HG03439 (cell line): Measurements from ENCODE around the gene ARMC6.
"Not testable (repeated sequence)": the region's sequence is repeated elsewhere in the genome, so short reads cannot be mapped to it uniquely, and the experiment has no call there.

Source experiments
- ATAC-seq: cut with Tn5 transposase; IDR thresholded peaks from one replicate; pipeline ENCODE4 v1.9.1; 2021; ENCODE audit warnings: mild to moderate bottlenecking, moderate library complexity; ENCODE audit not compliant: unreplicated experiment

ARMC6 gene

DNA sequence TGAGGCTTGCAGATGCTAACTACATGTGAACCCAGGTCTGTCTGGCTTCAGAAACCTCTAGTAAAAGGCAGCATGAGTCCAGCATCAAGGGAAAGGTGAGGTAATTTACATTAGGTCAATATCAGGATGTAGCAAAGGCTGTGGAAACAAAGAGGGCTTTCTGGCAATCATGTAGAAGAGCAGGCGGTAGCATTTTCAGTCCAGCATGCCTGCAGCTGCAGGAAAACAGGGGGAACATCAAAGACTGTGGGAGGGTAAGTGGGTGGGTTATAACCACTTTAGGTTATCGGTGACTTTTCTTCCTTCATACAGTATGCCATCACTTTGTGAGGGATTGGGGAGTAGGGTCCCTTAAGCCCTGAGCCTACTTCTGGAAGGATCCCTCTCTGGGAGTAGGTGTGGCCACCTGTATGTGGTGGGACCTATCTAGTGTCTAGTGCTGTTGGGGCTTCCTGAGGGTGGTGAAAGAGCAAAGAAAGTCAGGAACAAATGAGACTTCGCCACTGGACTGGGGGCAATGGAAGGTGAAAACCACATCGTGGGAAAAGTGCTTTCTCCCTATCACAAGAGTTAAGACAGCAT, 10.9 kb upstream of the ARMC6 start:
- ATAC-seq = no peak

DNA sequence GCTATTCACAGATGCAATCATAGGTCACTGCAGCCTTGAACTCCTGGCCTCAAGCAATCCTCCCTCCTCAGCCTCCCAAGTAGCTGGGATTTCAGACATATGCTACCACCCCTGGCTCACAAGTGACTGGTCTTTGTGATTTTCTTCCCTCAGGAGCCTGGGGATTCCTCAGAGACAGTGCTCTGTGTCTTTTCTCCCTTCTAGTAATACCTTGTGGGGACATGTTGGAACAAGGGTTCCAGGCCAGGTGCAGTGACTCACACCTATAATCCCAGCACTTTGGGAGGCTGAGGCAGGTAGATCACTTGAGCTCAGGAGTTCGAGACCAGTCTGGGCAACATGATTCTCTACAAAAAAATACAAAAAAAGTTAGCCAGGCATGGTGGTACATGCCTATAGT, 10.0 kb upstream of the ARMC6 start:
- ATAC-seq = not testable (repeated sequence)

DNA sequence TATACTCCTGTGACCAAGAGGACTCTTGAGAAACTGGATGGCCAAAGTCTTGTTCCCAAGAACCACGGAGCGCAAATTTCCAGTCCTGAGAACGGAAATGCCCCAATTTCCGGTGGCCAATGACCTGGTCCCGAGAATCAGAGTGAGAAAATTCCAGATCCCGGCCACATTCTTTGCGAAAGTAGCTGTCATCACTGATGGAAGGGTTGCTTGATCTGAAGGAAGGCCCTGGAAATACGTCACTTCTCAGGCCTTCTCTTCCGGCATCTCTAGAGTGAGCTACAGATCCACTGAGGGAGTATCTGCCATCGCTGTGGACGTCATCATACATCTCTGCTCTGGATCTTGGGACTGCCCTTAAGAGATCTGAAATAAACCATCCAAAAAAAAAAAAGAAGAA, 7.5 kb upstream of the ARMC6 start:
- ATAC-seq = no peak

DNA sequence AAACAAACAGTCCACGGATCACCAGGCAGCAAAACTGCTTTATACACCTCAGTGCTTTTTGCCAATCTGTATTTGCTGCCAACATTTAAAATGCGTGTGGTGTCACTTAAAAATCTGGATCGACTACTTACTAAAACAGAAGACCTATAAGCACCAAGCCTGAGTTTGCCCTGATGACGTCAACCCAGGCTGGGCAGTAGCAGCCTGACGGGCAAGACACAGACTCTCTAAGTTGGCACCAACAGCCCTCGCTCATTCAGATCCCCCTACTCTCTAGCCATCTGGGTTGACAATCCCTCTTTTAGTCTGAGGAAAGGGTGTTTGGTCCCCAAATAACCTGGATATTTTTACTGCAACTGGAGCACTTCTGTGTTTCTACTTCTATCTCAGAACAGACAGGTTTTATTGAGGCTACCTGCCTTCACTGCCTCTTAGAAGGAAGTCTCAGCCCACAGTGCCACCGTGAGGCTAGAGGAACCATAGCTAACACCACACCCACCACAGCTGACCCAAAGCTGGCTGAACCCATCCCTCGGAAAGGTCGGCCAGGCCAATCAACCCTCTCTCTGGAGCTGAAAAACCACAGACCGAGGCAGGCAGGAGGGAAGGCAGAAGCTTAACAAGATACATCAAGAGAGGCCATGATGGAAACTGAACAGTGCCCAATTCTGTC, 7.0 kb upstream of the ARMC6 start:
- no peak for ATAC-seq

DNA sequence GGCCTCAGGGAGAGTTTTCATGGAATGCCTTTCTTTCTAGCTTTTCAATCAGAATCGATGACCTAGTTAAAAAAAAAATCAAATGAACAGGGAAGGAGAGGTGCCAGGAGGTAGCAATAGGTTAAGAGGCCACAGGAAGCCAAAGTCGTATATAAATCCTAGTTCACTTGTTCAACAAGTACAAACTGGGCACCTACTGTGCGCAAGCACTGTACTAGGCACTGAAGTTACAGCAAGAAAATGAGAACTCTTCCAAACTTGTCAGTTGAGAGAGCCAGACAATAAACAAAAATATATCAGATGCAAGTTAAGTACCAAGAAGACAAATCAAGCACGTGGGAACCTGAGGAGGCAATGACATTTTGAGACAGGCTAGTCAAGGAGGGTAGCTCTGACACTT, 6.2 kb upstream of the ARMC6 start:
- ATAC-seq = no peak

DNA sequence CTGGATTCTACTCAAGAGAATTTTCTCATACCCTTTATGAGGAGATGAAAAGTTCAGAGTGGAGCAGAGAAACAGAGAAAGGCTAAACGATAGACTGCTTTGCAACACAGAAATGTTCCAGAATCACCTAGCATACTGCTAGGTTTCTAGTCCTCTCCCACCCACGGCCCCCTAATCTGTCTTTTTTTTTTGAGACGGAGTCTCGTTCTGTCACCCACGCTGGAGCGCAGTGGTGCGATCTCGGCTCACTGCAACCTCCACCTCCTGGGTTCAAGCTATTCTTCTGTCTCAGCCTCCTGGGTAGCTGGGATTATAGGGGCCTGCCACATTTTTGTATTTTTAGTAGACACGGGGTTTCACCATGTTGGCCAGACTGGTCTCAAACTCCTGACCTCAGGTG, 4.9 kb upstream of the ARMC6 start:
- no peak for ATAC-seq

DNA sequence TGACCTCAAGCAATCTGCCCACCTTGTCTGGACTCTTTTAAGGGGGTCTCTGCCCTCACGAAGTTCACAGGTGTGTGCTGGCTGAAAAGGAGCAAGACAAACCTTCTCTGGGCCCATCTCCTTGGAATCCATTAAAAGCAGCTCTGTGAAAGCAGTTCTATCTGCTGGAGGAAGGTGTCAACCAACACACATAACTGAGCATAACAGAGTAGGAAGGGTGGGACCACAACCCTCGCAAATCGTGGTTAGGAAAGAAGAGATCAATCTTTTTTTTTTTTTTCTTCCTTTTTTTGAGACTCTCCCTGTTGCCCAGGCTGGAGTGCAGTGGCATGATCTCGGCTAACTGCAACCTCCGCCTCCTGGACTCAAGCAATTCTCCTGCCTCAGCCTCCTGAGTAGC, 1.5 kb upstream of the ARMC6 start:
- ATAC-seq = no peak

DNA sequence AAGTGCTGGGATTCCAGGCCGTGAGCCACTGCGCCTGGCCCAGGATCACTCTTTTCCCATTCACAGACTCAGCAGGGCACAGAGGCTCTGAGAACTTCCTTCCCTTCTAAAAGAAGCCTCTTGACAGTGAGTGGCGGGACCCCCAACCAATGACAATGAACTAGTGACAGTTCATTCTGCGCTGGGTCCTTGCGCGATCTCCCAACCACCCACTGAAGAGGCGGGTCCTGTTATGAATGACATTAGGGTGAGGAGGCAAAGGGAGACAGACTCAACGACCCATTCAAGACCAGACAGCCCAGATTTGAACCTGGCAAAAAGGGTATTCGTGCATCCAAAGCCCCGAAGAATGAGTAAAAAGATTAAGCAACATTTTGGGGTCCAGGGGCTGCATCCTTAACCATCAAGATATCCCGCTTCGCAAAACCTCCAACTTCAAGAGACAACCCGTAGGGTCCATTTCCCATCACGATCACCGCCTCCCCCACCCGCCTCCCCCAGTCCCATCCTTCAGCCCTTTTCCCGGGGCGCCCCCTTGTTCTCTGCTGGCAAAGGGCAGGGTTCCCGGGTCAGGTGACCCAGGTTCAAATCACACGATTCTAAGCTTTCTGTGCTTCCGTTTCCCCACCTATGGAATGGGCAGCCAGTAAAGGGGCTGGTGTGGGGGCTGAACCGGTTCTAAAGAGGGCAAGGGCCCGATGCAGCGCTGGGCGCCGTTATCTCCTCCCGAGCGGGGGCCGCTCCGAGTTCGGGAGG, 805 bp upstream of the ARMC6 start:
- peak; percentile 18 for ATAC-seq

DNA sequence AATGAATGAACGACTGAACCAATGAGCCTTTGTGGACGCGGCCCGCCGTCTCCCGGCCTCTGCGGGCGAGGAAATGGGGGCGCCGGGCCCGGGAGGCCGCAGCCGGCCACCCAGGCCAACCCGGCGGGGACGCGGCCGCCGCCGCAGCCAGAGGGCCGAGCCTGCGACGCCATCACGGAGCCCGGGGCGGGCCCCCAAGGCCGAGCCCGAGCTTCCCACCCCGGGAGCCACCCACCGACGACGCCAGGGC, 302 bp upstream of the ARMC6 start:
- peak; percentile 27 for ATAC-seq

DNA sequence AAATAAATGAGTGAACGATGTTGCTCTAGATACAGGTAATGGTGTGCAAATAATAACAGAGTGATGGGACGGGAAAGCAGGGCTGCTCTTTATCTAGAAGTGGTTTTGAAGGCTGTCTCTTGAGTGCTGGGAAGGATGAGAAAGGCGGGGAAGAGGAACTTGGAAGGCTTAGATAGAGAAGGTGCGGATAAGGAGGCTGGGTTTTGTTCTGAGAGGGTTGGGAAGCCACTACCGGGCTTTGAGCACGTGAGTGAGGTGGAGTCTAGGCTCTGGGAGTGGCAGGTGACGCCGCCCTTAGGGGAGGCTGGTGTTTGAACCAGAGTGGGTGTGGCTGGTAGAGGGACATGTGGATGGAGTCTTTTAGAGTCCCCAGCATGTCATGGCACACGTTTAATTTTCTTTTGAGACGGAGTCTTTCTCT, 811 bp downstream of the ARMC6 start:
- no peak for ATAC-seq

DNA sequence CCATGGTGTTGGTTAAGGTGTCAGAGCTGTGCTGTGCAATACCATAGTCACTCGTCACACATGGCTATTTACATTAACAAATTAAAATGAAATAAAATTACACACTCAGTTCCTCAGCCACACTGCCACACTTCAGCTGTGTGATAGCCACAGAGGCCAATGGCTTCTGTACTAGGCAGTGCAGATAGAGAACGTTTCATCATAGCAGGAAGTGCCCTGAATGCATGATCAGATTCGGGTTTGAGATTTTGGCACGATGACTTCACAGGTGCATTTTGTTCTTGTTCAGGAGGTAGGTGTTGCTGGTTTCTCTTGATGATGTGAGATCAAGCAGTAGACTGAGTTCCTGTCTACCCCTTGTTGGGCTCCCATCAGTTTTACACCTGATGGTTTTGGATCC, 6.5 kb downstream of the ARMC6 start:
- no peak for ATAC-seq

DNA sequence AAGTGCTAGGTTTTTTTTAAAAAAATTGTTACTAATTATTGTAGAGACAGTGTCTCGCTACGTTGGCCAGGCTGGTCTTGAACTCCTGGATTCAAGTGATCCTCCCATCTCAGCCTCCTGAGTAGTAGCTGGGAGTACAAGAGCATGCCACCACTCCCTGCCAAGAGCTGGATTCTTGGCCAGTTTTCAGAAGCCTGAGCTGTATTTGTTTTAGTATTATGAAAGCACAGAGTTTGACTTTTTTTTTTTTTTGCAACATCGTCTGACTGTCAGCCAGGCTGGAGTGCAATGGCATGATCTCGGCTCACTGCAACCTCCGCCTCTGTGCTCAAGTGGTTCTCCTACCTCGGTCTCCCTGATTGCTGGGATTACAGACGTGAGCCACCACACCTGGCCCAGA, 7.0 kb downstream of the ARMC6 start:
- no peak for ATAC-seq

DNA sequence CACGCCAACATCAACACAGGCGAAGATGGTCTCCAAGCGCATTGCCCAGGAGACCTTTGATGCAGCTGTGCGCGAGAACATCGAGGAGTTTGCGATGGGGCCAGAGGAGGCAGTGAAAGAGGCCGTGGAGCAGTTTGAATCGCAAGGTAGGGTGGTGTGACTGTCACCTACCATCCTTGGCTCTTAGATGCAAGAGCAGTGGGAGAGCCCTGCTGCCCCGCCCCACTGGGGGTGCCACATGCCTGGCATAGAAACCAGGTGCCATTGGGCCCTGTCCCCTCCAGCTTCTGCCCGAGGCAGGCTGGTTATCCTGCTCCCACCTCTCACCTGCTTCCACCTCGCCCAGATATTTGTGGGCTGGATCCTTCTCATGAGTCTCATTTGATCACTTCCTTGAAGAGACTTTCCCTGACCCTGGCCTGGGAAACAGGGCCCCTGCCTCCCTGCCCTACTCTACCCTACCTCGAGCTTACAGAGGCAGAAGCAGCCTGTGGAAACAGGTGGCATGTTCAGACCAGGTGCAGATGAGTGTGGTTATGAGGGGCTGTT, 9.4 kb downstream of the ARMC6 start:
- no peak for ATAC-seq

DNA sequence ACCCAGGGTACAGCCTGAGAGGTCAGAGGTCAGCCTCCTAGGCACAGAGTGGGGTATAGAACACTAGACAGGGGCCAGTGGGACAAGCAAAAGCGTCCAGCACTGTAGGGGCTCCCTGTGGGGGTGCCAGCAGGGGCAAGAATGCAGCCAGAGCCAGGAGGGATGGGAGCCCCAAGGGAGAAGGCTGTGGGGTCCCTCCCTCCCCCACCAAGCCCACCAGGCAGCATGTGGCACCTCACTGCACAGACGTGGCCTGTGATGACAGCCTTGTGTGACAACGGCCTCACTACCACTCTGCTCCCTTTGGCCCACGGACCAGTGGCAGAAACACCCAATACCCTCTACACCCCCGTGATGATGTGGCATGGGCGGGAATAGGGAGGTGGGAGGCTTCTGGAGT, 10.1 kb downstream of the ARMC6 start:
- no peak for ATAC-seq

DNA sequence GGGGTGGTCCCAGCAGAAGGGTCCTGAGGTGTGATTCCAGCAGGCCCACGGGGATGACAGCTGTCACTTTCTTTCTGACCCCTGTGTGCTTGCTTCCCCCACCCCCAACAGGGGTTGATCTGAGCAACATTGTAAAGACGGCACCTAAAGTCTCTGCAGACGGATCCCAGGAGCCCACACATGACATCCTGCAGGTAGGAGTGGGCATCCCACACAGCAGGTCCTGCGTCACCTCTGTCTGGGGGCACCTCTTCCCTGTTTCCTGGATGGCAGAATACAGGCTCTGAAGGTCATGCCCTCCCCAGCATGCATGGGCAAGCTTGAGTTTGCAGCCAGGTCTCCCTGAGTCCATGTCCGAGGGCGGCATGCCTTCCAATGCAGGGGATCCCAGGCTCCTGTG, 10.5 kb downstream of the ARMC6 start:
- no peak for ATAC-seq

DNA sequence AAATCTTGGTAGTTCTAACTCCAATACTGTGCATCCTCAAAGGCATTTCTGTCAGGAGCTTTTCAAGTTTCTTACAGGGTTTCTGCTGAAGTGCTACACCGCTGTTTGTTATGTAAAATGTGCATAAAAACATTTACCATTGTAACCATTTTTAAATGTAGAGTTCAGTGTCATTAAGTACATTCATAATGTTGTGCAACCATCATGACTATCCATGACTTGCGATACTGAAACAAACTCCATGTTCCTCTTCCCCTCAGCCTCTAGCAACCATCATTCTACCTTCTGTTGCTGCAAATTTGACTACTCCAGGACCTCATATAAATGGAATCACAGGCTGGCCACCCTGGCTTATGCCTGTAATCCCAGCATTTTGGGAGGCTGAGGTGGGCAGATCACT, 16.0 kb downstream of the ARMC6 start:
- no peak for ATAC-seq

DNA sequence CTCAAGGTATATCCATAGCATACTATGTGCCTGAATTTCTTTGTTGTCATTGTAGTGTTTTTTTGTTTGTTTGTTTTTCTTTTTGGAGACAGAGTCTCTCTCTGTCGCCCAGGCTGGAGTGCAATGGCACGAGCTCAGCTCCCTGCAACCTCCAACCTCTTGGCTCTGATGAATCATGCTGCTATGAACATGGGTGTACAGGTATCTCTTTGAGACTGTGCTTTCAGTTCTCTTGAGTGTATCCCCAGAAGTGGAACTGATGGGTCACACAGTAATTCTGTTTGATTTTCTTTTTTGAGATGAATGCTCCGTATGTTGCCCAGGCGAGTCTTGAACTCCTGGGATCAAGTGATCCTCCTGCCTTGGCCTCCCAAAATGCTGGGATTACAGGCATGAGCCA, 16.7 kb downstream of the ARMC6 start:
- ATAC-seq = no peak

DNA sequence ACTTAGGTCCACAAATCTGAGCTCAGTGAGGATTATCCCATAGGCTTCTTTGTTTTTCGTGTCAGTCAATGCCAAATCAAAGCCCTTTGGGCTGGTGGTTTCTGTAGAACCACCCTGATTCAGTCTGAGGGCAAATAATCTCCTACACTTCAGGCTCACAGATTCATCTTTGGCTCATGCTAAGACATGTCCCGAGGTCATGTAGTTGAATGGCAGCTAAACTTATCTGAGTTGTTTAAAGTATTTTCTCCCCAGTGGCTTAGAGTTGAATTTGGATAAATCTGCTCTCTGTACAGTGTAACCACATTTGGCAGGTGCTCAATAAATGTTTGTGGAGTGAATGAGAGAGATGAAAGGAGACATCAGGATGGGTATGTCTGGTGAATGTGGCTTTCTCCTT, 17.3 kb downstream of the ARMC6 start:
- ATAC-seq = no peak

DNA sequence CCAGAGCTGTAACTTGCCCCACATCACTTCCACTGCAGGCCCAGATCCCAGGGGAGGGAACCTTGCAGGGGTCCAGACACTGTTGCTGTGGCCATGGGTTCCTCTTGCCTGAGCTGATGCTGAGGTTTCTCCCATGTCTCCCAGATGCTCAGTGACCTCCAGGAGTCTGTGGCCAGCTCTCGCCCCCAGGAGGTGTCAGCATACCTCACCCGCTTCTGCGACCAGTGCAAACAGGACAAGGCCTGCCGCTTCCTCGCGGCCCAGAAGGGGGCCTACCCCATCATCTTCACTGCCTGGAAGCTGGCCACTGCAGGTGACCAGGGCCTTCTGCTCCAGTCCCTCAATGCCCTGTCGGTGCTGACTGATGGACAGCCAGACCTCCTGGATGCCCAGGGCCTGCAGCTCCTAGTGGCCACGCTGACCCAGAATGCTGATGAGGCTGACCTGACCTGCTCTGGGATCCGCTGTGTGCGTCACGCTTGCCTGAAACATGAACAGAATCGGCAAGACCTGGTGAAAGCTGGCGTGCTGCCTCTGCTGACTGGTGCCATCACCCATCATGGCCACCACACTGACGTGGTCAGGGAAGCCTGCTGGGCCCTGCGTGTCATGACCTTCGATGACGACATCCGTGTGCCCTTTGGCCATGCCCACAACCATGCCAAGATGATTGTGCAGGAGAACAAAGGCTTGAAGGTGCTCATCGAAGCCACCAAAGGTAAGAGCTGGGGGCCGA, 18.2 kb downstream of the ARMC6 start:
- ATAC-seq = no peak

DNA sequence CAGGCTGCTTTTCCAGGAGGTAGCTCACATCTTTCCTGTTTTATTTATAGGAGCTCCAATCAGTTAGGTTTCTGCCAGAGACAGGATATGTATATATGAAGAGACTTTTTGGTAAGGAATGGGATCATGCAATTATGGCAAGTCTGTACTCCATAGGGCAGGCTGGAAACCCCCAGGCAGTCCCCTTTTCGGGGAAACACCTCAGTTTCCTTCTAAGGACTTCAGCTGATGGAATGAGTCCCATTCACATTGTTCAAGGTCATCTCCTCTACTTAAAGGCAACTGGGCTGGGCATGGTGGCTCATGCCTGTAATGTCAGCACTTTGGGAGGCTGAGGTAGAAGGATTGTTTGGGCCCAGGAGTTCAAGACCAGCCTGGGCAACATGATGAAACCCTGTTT, 19.5 kb downstream of the ARMC6 start:
- ATAC-seq = no peak

DNA sequence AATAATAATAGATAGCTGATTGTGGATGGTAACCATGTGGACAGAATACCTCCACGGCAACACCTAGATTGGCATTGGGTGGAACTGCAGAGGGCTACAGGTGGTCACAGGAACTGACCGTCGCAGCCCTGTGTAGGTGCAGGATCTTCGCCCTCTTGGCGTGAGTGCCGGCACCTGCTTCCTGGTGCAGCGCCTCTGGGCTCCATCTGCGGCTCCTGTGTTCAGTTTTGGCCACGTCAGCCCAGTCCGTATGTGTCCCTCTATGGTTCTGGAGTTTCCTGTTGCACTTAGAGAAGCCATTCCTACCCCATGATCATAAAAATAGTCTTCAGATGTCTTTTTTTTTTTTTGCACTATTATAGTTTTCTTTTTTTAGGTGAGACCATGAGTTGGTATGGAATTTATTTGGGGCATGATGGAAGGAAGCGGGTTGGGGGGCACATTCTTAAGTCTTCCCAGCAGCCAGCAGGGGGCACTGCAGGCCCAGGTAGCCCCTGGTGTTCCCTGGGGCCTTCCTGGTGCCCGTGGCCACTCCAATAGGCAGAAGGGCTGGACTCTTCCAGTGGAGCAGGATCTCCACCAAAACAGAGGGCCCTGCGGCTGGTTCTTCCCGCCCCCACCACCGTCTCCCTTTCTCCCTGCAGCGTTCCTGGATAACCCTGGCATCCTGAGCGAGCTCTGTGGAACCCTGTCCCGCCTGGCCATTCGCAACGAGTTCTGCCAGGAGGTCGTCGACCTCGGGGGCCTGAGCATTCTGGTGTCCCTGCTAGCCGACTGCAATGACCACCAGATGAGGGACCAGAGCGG, 20.3 kb downstream of the ARMC6 start:
- no peak for ATAC-seq
